HG03378 (cell line): ENCODE data around the gene SLC8A2.
"Not testable (repeated sequence)": the region's sequence is repeated elsewhere in the genome, so short reads cannot be mapped to it uniquely, and the experiment has no call there.

Experiments used
- ATAC-seq: cut with Tn5 transposase; IDR thresholded peaks from one replicate; pipeline ENCODE4 v1.9.1; 2021; ENCODE audit warnings: mild to moderate bottlenecking, moderate library complexity; ENCODE audit not compliant: unreplicated experiment

The SLC8A2 gene

GRCh38 chr19:47386582-47386981, 85.1 kb downstream of the SLC8A2 start:
- ATAC-seq: not testable (repeated sequence)

- ATAC-seq: not testable (repeated sequence)
These were observed 87.2 kb downstream of the SLC8A2 start for GRCh38 chr19:47384533-47384932.

- ATAC-seq: not testable (repeated sequence)
These were observed 87.8 kb downstream of the SLC8A2 start for GRCh38 chr19:47383890-47384289.

DNA sequence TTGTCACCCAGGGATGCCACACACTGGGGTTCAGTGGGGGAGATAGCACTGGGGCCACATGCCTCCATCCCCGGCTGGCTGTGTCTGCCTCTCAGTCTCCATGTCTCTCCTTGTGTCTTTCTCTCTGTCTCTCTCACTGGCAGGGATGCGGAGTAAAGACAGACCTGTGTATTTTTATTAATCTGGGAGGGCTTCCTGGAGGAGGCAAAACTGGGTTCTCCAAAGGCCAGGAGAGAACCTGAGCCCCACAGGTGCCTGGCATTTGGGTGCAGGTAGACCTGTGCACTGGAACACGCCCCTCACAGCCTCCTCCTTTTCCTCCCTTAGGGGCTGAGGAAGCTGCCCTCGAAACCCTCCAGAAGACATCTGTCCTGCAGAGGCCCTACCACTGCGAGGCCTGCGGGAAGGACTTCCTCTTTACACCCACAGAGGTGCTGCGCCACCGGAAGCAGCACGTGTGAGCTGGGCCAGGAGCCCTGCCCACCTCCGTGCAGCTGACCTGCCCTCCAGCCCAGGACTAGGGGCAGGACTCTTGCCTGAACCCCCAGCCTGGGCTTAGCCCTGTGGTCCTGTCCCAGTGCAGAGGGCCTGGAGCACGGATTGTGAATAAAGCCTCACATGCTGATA, 89.9 kb downstream of the SLC8A2 start:
- ATAC-seq: no peak

DNA sequence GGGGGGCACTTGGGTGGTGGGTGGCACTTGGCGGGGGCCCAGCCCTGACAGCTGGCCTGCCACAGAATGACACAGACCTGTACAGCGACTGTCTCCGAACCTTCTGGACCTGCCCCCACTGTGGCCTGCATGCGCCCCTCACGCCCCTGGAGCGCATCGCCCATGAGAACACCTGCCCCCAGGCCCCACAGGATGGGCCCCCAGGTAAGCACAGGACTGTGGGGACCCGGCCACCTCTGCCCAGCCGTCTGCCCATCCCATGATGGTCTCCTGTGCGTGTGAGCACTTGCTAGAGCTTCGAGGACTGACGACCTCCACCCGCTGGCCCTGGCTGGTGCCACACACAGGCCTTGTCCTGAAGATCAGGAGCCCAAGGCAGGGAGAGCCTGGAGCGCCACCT, 90.6 kb downstream of the SLC8A2 start:
- ATAC-seq: no peak

DNA sequence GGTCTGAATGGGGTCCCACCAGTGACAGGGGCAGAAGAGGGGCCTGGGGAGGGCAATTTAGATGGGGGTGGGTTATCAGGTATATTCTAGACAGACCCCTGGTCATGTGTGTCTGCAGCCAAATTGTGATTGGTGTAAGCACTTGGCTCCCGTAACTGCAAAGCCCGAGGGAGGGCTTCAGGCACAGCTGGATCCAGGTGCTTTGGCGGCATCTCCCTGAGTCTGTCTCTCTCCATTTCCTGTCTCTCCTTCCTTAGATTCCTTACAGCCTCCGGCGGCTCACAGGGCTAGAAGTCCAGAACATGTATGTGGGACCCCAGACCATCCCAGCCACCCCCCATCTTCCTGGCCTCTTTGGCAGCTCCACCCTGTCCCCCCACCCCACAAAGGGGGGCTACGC, 91.1 kb downstream of the SLC8A2 start:
- ATAC-seq: no peak

GRCh38 chr19:47379381-47379938, 92.2 kb downstream of the SLC8A2 start:
- no peak for ATAC-seq

GRCh38 chr19:47378246-47378645, 93.4 kb downstream of the SLC8A2 start:
- no peak for ATAC-seq
